ENCODE results near the gene HNRNPH1.

HNRNPH1 gene

DNA sequence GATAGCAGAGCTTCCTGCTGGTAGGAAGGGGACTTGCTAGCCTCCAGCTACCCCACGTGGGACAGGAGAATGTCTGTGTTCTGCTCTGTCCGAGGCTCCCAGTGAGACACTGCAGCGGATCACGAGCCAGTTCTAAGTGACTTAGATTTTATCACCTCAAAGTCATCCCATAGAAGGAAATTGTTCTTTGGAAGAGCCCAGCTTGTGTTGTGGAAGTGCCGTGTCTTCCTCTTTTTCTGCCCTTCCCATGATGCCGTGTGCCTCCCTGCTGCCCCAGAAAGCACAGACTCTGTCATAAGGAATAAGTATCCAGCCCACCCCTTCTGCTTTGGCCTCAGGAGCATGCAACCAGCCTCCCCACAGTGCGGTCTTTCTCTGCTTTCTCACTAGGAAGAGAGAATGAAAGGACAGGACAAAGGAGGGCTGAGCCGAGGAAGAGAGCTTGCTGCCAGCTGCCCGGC lies 37.5 kb downstream of the HNRNPH1 start (continued):
- TF ChIP-seq, protein P1, sequence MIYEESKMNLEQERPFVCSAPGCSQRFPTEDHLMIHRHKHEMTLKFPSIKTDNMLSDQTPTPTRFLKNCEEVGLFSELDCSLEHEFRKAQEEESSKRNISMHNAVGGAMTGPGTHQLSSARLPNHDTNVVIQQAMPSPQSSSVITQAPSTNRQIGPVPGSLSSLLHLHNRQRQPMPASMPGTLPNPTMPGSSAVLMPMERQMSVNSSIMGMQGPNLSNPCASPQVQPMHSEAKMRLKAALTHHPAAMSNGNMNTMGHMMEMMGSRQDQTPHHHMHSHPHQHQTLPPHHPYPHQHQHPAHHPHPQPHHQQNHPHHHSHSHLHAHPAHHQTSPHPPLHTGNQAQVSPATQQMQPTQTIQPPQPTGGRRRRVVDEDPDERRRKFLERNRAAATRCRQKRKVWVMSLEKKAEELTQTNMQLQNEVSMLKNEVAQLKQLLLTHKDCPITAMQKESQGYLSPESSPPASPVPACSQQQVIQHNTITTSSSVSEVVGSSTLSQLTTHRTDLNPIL (CRISPR knock-in tag; IDR thresholded peaks at IDR 0.05; ENCODE audit: low read depth) = no peak
- TF ChIP-seq GLIS3 (CRISPR knock-in tag; IDR thresholded peaks at IDR 0.05) (no peak), ISL1 (CRISPR knock-in tag; IDR thresholded peaks at IDR 0.05) (no peak), OSR1 (CRISPR knock-in tag; IDR thresholded peaks at IDR 0.05) (no peak), ZNF70 (CRISPR knock-in tag; IDR thresholded peaks at IDR 0.05) (no peak)

DNA sequence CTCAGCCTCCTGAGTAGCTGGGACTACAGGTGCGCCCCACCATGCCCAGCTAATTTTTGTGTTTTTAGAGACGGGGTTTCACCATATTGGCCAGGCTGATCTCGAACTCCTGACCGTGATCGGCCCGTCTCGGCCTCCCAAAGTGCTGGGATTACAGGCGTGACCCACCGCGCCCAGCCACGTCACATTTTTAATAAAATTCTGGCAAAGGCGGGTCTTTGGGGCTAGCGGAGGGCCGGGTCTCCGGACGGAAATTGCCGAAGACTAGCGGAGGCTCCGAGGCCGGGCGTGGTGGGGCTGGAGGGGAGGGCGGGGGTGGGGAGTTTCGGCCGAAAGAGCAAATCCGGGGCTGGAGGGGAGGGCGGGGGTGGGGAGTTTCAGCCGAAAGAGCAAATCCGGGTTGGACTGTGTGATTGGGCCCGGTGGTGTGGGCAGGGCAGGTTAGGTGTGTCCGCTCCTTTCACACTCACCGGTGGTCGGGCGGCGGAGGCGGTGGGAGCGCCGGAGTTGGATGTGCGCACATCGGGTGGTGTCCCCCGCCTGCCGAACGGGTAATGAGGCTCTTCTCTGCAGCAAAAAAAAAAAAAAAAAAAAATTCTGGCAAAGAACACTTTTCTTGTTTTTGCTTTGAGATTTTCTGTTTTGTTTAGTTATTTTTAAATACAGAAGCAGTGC lies 46.0 kb downstream of the HNRNPH1 start:
- ATAC-seq = no peak
- TF ChIP-seq ARNTL (CRISPR knock-in tag; IDR thresholded peaks at IDR 0.05; ENCODE audit: borderline replicate concordance, low read depth) (no peak), SNAI2 (CRISPR knock-in tag; IDR thresholded peaks at IDR 0.05) (no peak), ZNF565 (CRISPR knock-in tag; conservative IDR thresholded peaks at IDR 0.05; ENCODE audit: low read depth) (no peak), ESRRG (CRISPR knock-in tag; IDR thresholded peaks at IDR 0.05) (no peak), ZFP3 (CRISPR knock-in tag; IDR thresholded peaks at IDR 0.05) (no peak), TCF4 (CRISPR knock-in tag; IDR thresholded peaks at IDR 0.05; ENCODE audit: borderline replicate concordance) (no peak), PATZ1 (CRISPR knock-in tag; IDR thresholded peaks at IDR 0.05; ENCODE audit: borderline replicate concordance) (no peak), OSR1 (CRISPR knock-in tag; IDR thresholded peaks at IDR 0.05) (no peak), POU6F1 (CRISPR knock-in tag; IDR thresholded peaks at IDR 0.05; ENCODE audit: borderline replicate concordance, low read depth) (no peak), TOX (CRISPR knock-in tag; IDR thresholded peaks at IDR 0.05; ENCODE audit: borderline replicate concordance) (no peak), RARB (CRISPR knock-in tag; IDR thresholded peaks at IDR 0.05) (no peak), GLIS3 (CRISPR knock-in tag; IDR thresholded peaks at IDR 0.05) (no peak)

DNA sequence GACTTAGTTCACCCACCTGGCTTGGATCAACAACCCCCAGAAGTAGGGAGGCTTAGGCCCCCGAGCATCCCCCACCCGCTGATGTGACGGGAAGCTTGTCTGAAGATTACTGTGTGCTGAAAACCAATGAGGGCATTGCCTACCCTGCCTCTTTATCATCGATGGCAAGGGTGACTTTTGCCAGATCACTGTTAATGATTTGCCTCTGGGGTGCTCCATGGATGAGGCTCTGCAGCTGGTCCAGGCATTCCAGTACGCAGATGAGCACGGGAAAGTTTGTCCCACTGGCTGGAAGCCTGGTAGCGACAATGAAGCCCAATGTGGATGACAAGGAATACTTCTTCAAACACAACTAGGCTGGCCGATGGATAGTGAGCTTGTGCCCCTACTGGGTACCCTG lies 51.1 kb downstream of the HNRNPH1 start:
- ATAC-seq = no peak
- TF ChIP-seq ZC3H10 (CRISPR knock-in tag; IDR thresholded peaks at IDR 0.05) (no peak), CSRNP3 (CRISPR knock-in tag; IDR thresholded peaks at IDR 0.05) (no peak), POU6F1 (CRISPR knock-in tag; IDR thresholded peaks at IDR 0.05; ENCODE audit: borderline replicate concordance, low read depth) (no peak), RARB (CRISPR knock-in tag; IDR thresholded peaks at IDR 0.05) (no peak), ESRRG (CRISPR knock-in tag; IDR thresholded peaks at IDR 0.05) (no peak), BACH2 (CRISPR knock-in tag; IDR thresholded peaks at IDR 0.05; ENCODE audit: borderline replicate concordance) (no peak)

DNA sequence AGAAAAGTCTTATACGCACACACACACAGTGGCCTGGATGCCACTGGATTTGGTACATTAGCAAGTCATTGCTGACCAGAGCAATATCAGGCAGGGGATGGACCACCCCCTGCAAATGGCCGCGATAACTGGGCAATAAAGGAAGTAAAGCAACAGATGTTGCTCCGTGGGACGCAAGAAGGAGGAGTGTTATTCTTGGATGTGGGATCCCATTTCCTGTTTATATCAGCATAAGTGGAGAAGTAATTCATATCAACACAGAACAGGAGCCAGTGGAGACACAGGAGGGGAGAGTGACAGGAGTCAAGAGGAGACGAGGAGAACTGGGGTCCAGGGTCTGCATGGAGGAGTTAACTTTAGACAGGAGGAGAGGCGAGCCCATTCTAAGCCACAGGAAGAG lies 54.8 kb downstream of the HNRNPH1 start:
- TF ChIP-seq GLIS3 (CRISPR knock-in tag; IDR thresholded peaks at IDR 0.05) (no peak), ZNF70 (CRISPR knock-in tag; IDR thresholded peaks at IDR 0.05) (no peak), POU6F1 (CRISPR knock-in tag; IDR thresholded peaks at IDR 0.05; ENCODE audit: borderline replicate concordance, low read depth) (no peak), ZFP3 (CRISPR knock-in tag; IDR thresholded peaks at IDR 0.05) (no peak), ISL1 (CRISPR knock-in tag; IDR thresholded peaks at IDR 0.05) (no peak), ARNTL (CRISPR knock-in tag; IDR thresholded peaks at IDR 0.05; ENCODE audit: borderline replicate concordance, low read depth) (no peak), CSRNP3 (CRISPR knock-in tag; IDR thresholded peaks at IDR 0.05) (no peak), ZNF565 (CRISPR knock-in tag; conservative IDR thresholded peaks at IDR 0.05; ENCODE audit: low read depth) (no peak), CSDC2 (CRISPR knock-in tag; IDR thresholded peaks at IDR 0.05) (no peak), ZFP30 (CRISPR knock-in tag; IDR thresholded peaks at IDR 0.05) (no peak), ZNF8 (CRISPR knock-in tag; IDR thresholded peaks at IDR 0.05) (no peak), ZC3H10 (CRISPR knock-in tag; IDR thresholded peaks at IDR 0.05) (no peak), RARB (CRISPR knock-in tag; IDR thresholded peaks at IDR 0.05) (no peak), TCF4 (CRISPR knock-in tag; IDR thresholded peaks at IDR 0.05; ENCODE audit: borderline replicate concordance) (no peak), OSR1 (CRISPR knock-in tag; IDR thresholded peaks at IDR 0.05) (no peak)
- TF ChIP-seq, protein P1 (CRISPR knock-in tag; IDR thresholded peaks at IDR 0.05; ENCODE audit: low read depth) = no peak
- ATAC-seq = no peak

All from SK-N-SH treated with all-trans-retinoic acid at 6 μM for 48 hours (cell line).